ENCODE results near the gene E2F3.

E2F3 gene

DNA sequence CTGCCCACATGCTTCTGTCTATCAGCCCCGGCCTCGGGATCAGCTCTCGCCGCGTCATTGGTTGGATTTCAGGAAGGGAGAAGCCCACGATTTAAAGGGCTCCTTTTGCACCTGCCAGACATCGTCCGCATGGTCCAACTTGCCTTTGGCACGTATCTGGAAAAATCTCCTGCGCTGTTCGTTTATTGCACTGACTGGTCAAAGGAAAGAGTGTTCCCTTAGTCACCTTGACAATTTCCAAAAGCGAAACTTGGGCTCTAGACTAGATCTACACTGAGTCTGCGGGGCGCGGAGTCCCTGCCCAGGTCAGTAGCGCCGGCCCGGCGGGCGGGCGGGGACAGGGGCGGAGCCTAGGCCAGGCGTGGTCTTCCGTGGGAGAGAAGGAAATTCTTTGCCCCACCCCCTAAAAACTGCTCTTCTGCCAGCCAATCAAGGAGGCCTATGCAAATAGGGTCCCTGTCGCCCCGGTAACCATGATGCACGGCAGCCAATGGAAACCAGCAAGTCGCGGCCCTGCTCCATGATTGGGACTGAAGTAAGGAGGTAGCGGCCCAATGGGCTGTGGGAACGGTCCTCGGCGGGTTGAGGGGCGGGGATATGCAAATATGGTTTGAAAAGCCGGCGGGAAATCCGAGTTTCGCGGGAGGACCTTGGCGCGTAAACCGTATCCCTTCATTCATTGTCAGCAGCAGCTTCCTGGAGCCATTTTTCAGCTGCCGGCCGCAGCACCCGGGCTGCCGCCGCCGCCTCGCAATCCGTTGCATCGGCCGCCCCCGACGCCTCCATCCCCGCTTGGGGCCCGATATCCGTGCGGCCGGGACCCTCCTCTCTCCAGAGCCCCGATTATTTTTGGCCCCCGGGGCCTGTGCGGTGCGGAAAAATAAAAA lies at the start of gene E2F3:
E2F3 (plus strand) TSS at position 675 of the 887 bp plus-strand sequence. CDS start 354 bp downstream, outside the sequence.
- DNase-seq, result peak; percentile 100

DNA sequence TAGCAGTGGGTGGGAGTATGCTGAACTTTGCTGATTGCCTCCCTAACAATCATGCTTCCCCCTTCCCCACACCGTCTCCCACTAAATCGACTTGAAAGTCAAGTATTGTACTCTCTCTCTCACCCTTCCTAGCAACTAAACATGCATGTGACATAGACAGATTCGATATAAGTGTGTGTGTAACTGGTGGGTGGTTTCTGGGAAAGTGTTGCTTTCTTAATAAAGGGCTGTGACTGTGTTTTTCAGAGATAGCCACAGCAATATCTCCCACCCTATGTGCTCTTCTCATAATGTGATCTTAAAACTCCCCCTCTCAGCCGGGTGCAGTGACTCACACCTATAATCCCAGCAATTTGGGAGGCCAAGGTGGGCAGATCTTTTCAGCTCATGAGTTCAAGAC lies 49.3 kb upstream of the E2F3 start:
- DNase-seq, result no peak

GRCh38 chr6:20353134-20353533 lies 48.5 kb upstream of the E2F3 start:
- no peak for DNase-seq

GRCh38 chr6:20354366-20354765 lies 47.3 kb upstream of the E2F3 start:
- DNase-seq, result no peak

DNA sequence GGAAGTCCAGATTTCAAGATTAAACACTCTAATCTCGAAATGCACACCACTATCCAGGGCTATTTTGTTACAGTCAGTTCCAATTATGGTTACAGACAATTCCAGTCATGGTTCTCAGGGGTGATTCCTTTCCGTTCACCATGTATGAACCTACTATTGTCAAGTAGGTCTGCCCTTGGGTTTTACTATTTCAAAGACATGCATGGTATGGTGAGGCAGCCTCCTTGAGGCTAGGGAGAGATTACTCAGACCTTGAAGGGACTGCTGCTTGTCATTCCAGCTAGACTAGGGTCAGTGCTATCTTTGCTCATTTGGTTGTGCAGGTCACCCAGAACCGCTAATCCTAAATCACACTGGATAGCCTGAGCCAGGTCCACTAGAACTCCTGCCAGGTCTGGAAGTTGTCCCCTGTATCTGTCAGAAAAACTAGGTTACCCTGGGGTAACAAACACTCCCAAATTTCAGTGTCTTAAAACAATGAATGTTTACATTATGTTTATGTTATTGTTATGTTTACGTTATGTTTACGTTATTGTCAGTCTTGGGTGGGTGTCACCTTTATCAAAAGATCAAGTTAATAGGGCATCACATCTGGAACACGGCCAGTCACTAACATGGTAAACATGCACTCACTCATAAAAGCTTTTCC lies 41.1 kb upstream of the E2F3 start:
- no peak for DNase-seq

DNA sequence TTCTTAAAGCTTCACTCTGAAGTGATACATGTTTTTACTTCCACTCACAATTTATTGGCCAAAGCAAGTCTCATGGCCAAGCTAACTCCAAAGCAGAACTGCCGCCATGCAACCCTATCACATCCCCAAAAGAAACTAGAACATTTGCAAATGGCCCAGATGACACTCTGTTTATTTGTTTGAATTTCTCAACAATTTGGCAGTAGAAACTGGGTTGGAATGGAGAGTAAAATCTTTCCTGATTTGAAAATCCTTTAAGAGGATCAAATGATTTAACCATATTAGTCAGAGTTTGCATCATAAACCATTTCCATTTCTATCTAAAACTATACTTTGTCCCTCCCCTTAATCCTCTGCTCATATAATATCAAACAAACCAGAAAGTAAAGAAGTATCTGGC lies 39.1 kb upstream of the E2F3 start:
- DNase-seq, result no peak

DNA sequence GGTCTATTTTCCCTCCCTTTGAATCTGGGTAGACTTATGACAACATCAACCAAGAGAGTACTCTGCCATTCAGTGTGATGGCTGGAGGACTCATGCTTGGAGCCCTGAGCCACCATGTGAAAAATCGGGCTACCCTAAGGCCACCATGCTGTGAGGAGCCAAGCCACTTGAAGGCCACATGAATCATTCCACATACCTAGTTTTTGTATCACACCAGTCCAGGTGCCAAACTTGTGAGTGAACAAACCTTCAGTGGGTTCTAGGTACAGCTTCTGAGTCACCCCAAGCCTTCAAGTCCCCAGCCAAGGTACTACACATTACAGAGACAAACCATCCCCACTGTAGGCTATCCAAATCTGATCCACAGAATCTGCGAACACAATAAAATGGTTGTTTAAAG lies 37.4 kb upstream of the E2F3 start:
- no peak for DNase-seq

DNA sequence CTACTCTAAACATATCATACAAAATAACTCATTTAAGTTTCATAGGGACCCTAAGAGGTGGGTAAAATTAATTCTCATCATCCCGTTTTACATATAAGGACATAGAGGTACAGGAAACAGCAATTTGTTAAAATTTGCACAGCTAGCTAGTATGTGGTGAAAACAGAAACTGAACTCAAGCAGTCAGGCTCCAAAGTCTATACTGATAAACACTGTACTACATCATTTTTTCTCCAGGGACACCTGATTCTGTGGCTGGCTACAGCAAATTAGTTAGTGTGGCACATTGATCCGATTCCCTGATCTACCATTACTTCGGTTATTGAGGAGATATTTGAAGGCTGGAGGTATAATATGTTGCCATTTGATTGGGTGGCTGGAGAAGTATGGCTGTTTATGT lies 36.2 kb upstream of the E2F3 start:
- DNase-seq, result no peak

DNA sequence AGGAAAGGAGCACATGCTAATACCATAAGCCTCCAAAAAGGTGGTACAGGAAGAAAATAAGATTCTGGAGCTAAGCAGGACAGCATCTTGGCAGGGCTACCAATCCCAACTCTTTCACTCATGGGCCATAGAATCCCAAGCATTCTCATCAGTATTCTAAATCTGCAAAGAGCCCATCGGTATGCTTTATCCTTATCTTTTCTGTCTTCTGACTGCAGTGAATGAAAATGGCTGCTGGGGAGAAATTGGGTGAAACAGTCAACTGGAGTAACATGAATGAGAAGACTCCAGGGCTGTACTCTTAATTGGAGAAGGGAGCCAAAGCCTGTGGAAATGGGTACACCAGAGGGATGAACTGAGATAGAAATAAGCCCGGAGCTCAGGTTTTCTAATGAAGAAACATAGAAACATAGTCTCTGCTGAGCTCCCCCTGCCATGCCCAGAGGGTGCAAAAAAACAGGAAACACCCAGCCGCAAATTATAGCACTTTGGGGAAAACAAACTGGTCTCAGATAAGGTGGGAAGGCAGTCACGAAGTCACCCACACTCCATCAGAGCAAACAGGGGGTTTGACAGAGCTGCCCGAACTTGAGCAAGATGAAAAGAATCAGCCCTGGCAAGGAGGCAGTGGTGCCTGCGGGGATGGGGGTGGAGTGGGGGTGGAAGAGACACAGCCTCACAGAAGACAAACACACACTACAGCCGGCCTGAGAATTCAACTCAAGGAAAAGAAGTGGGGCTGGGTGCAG lies 35.4 kb upstream of the E2F3 start:
- no peak for DNase-seq

- no peak for DNase-seq
These were observed 33.8 kb upstream of the E2F3 start for GRCh38 chr6:20367743-20368485.

- no peak for DNase-seq
These were observed 31.3 kb upstream of the E2F3 start for GRCh38 chr6:20370393-20370792.

DNA sequence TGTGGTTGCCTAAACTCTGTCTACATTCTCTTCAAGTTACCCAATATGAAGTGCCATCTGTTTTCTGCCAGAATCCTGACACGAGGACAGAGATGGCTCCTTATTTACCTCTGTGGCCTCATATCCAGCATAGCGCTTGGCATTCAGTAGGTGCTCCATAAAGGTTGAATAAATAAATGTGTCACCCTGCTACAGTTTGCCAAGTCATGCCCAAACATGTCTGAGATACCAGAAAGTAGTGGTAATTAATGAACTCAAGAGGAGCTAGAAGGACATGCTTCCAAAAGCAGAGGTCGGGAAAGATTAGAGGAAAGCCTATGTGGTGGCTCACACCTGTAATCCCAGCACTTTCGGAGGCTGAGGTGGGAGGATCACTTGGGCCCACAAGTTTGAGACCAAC lies 30.9 kb upstream of the E2F3 start:
- no peak for DNase-seq

DNA sequence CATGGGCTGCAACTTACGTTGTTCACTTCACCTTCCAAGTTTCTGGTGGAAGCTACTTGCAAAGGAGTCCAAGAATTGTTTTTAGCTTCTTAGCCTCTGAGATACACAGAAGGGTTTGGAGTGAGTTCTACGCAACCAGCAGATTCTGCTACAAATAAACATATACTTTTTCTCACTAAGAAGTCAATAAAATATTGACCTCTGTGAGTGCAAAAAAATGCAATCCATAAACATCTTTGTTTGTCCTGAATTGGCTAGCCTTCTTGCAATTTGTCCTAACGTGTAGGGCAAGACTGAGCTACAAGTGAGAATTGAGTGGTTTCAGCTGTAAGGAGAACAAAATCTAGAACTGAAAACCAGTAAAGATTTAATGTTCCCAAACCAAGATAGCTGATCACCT lies 26.2 kb upstream of the E2F3 start:
- no peak for DNase-seq

DNA sequence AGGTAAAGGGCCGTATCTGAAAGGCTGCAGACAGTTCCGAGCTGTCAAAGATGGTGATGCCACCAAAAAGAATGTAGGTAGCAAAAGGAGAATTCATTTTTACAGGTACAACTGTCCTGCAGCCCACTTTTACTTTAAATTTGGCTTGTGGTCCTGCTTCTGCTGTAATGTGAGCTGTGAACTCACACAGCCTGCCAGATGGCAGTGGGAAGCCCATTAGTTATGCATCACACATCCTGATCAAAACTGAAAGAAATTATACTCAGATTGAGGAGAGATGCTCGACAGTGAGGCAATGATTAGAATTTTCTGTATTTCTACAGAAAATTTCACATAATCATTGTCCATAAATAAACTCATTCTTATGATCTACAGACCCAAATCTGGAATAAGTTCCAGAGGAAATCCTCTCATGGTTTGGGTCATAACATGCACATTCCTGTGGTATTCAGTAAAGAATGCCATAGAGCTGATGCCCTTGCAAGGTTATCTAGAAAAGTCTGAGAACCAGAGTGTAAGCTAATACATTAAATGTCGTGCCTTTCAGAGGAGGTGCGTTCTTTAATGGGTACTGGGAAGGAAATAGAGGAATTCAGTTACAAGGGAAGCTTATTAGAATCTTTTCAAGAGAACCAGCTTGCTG lies 23.9 kb upstream of the E2F3 start:
- no peak for DNase-seq

GRCh38 chr6:20379231-20379630 lies 22.4 kb upstream of the E2F3 start:
- DNase-seq, result no peak

DNA sequence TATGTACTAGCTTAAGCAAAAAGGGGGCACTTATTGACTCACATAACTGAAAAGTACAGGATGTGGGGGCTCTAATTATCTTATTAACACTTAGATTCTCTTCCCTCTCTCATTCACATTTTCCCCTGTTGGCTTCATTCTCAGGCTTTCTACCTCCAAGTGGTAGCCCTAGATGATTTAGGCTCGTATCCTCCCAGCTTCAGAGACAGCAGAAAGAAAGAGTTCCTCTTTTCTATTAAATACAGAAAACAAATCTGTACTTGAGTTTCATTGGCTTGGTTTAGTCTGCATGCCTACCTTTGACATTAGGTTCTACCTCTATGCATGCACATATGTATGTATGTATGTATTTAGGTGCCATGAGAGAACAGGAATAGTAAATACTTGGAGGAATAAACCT lies 15.5 kb upstream of the E2F3 start:
- no peak for DNase-seq

DNA sequence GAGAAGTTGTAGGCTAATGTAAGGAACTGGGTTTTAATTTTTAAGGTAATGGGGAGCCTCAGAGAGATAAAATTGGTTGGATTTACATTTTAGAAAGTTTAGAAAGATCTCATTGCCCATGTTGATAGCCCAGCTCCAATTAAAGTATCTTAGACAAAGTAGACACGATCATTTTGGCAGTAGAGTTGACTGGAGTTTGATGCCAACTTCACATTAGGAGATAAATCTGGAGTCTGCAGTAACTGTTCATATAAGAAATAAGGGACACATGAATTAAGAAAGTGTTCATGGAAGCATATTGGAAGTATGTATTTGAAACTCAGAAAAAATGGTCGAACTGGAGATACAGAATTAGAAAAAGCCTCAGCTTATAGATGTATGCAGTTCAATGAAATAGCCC lies 12.6 kb upstream of the E2F3 start:
- no peak for DNase-seq

DNA sequence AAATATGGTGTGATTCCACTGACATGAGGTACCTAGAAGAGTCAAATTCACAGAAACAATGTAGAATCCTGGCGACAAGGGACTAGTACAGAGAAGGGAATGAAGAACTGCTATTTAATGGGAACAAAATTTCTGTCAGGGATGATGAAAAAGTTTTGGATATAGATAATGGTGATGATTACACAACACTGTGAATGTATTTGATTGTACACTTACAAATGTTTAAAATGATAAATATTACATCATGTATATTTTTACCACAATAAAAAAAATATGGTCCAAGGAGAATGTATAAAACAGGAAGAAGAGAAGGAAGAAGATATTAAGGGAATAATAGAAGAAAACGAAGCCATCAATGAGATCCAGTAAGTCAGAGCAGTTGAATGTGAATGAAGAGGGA lies 8.4 kb upstream of the E2F3 start:
- no peak for DNase-seq

GRCh38 chr6:20399518-20399917 lies 2.2 kb upstream of the E2F3 start:
- no peak for DNase-seq

DNA sequence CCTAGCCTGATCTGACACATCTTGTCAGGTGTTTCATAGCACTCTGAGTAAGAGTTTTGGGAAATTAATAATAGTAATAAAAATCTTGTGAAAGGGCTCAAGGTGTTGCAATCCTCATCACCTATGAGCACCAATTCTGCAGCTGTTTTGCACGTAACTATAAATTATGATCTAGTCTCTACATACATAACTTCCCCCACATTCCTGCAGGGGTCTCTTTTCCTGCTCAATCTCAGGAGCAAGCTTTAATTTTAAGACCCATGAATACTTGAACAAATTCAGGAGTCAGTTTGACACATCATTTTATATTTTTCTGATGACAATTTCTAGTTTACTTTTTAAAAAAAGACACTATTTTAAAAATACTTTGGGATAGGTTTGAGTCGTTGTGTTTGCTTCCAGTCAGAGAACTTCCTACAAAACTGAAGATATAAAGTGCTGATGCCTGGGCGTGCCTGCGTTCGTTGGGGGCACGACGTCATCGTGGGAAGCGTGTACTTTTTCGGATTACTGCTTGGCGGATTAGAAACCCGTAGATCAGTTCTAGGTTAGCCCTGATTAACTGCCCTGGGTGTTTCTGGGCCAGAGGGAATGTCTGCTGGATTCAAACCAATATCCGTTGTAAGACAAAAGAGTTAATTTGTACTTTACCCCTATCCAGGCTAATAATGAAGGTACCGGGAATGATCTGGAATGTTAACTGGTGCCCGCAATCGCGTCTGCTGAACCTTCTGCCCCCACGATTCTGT lies 1.0 kb upstream of the E2F3 start:
- DNase-seq, result peak; percentile 54

DNA sequence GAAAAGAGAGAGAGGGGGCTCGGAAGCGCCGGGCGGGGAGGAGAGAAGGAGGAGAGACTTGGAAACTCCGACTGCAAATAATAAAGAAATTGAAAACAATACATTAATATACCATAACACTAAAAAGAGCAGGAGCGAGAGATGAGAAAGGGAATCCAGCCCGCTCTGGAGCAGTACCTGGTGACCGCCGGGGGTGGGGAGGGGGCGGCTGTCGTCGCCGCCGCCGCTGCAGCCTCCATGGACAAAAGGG lies 338 bp downstream of the E2F3 start:
- DNase-seq, result no peak

Measured in left hindlimb (tissue), 1 donor.